Subcutaneous abdominal adipose tissue (tissue), 5 donors: ENCODE measurements around the gene LRRTM4.

ENCODE experiments used
- H3K27ac ChIP-seq: one replicate; pipeline ENCODE4 v1.7.0; 2013; ENCODE audit warnings: low read depth, mild to moderate bottlenecking, inconsistent platforms, low read length, moderate library complexity
- H3K27me3 ChIP-seq, 5 donors: one replicate each; pipeline ENCODE4 v1.7.0; 2013; ENCODE audit warnings: low read length in 5 of 5, inconsistent platforms in 1 of 5; ENCODE audit not compliant: control insufficient read depth in 5 of 5, insufficient read depth in 4 of 5
- H3K36me3 ChIP-seq, 5 donors: one replicate each; pipeline ENCODE4 v1.7.0; 2013; ENCODE audit warnings: low read length in 5 of 5; ENCODE audit not compliant: control insufficient read depth in 5 of 5, insufficient read depth in 5 of 5
- H3K4me1 ChIP-seq, 5 donors: one replicate each; pipeline ENCODE4 v1.7.0; 2013; ENCODE audit warnings: low read length in 5 of 5, mild to moderate bottlenecking in 3 of 5, moderate library complexity in 1 of 5; ENCODE audit not compliant: control insufficient read depth in 5 of 5, insufficient read depth in 5 of 5
- H3K4me3 ChIP-seq, 5 donors: one replicate each; pipeline ENCODE4 v1.7.0; 2013; ENCODE audit warnings: low read length in 5 of 5, low read depth in 1 of 5
- H3K9ac ChIP-seq, 5 donors: one replicate each; pipeline ENCODE4 v1.7.0; 2013; ENCODE audit warnings: low read length in 5 of 5, mild to moderate bottlenecking in 4 of 5, moderate library complexity in 3 of 5
- H3K9me3 ChIP-seq, 5 donors: one replicate each; pipeline ENCODE4 v1.7.0; 2013; ENCODE audit warnings: low read length in 5 of 5; ENCODE audit not compliant: control insufficient read depth in 5 of 5
- donor health status: healthy.
- donor health status: healthy.
- donor health status: healthy.
- donor health status: healthy.
- donor health status: healthy.

The LRRTM4 gene

GRCh38 chr2:77336013-77336412 is 186.2 kb downstream of the LRRTM4 start:
- Histone ChIP-seq H3K4me1 (no peaks in the 10 kb centered on the region), H3K4me3 (no peak overlapping the region), H3K9me3 (peaks cover 0 to 14% (median 10%) of the 10 kb centered on the region in 5 donors), H3K36me3 (no peaks in the 10 kb centered on the region), H3K9ac (no peak overlapping the region), H3K27me3 (no peaks in the 10 kb centered on the region), H3K27ac (no peak overlapping the region)

GRCh38 chr2:77328134-77328931 is 193.8 kb downstream of the LRRTM4 start:
- H3K27me3 ChIP-seq = no peaks in the 10 kb centered on the region
- peaks cover 0 to 6% (median 4%) of the 10 kb centered on the region in 5 donors for H3K9me3 ChIP-seq
- no peaks in the 10 kb centered on the region for H3K4me1 ChIP-seq
- no peak overlapping the region for H3K27ac ChIP-seq
- no peak overlapping the region for H3K9ac ChIP-seq
- no peak overlapping the region for H3K4me3 ChIP-seq
- H3K36me3 ChIP-seq = no peaks in the 10 kb centered on the region

- Histone ChIP-seq H3K9ac (no peak overlapping the region), H3K4me1 (no peaks in the 10 kb centered on the region), H3K27ac (no peak overlapping the region), H3K27me3 (no peaks in the 10 kb centered on the region), H3K36me3 (no peaks in the 10 kb centered on the region), H3K4me3 (no peak overlapping the region), H3K9me3 (no peaks in the 10 kb centered on the region)
Observed at GRCh38 chr2:77325395-77325794, 196.8 kb downstream of the LRRTM4 start.

GRCh38 chr2:77322431-77322830 is 199.7 kb downstream of the LRRTM4 start:
- no peaks in the 10 kb centered on the region for H3K9me3 ChIP-seq
- H3K4me1 ChIP-seq = no peaks in the 10 kb centered on the region
- H3K36me3 ChIP-seq = no peaks in the 10 kb centered on the region
- H3K9ac ChIP-seq = no peak overlapping the region
- H3K4me3 ChIP-seq = no peak overlapping the region
- no peak overlapping the region for H3K27ac ChIP-seq
- no peaks in the 10 kb centered on the region for H3K27me3 ChIP-seq

- H3K9ac ChIP-seq = no peak overlapping the region
- H3K9me3 ChIP-seq = no peaks in the 10 kb centered on the region
- no peak overlapping the region for H3K27ac ChIP-seq
Observed at GRCh38 chr2:77314721-77315120, 207.5 kb downstream of the LRRTM4 start.

GRCh38 chr2:77310416-77310815 is 211.8 kb downstream of the LRRTM4 start:
- H3K36me3 ChIP-seq = no peaks in the 10 kb centered on the region
- H3K9me3 ChIP-seq = no peaks in the 10 kb centered on the region

More at GRCh38 chr2:77314721-77315120, 207.5 kb downstream of the LRRTM4 start:
- Histone ChIP-seq H3K36me3 (no peaks in the 10 kb centered on the region), H3K27me3 (no peaks in the 10 kb centered on the region), H3K4me3 (no peak overlapping the region), H3K4me1 (no peaks in the 10 kb centered on the region)

GRCh38 chr2:77309725-77310124 is 212.5 kb downstream of the LRRTM4 start:
- Histone ChIP-seq H3K27me3 (no peaks in the 10 kb centered on the region), H3K9ac (no peak overlapping the region), H3K27ac (no peak overlapping the region), H3K9me3 (no peaks in the 10 kb centered on the region), H3K4me1 (no peaks in the 10 kb centered on the region), H3K4me3 (no peak overlapping the region), H3K36me3 (no peaks in the 10 kb centered on the region)

More at GRCh38 chr2:77310416-77310815, 211.8 kb downstream of the LRRTM4 start:
- H3K4me1 ChIP-seq = no peaks in the 10 kb centered on the region
- no peak overlapping the region for H3K4me3 ChIP-seq
- no peaks in the 10 kb centered on the region for H3K27me3 ChIP-seq
- H3K27ac ChIP-seq = no peak overlapping the region
- no peak overlapping the region for H3K9ac ChIP-seq

- H3K36me3 ChIP-seq = no peaks in the 10 kb centered on the region
- no peaks in the 10 kb centered on the region for H3K9me3 ChIP-seq
- no peak overlapping the region for H3K4me3 ChIP-seq
- H3K9ac ChIP-seq = no peak overlapping the region
- H3K4me1 ChIP-seq = peaks cover 0 to 5% (median 0%) of the 10 kb centered on the region in 5 donors
- no peaks in the 10 kb centered on the region for H3K27me3 ChIP-seq
- H3K27ac ChIP-seq = no peak overlapping the region
Observed at GRCh38 chr2:77301441-77301840, 220.7 kb downstream of the LRRTM4 start.

GRCh38 chr2:77296791-77297190 is 225.4 kb downstream of the LRRTM4 start:
- no peaks in the 10 kb centered on the region for H3K27me3 ChIP-seq
- no peak overlapping the region for H3K4me3 ChIP-seq
- H3K9ac ChIP-seq = no peak overlapping the region
- no peaks in the 10 kb centered on the region for H3K36me3 ChIP-seq
- H3K27ac ChIP-seq = no peak overlapping the region
- no peaks in the 10 kb centered on the region for H3K9me3 ChIP-seq
- H3K4me1 ChIP-seq = peaks cover 0 to 5% (median 0%) of the 10 kb centered on the region in 5 donors

GRCh38 chr2:77294474-77294873 is 227.7 kb downstream of the LRRTM4 start:
- no peaks in the 10 kb centered on the region for H3K9me3 ChIP-seq

More at GRCh38 chr2:77294474-77294873, 227.7 kb downstream of the LRRTM4 start:
- peaks cover 0 to 4% (median 0%) of the 10 kb centered on the region in 5 donors for H3K4me1 ChIP-seq
- no peaks in the 10 kb centered on the region for H3K36me3 ChIP-seq
- H3K27me3 ChIP-seq = no peaks in the 10 kb centered on the region
- H3K9ac ChIP-seq = no peak overlapping the region
- no peak overlapping the region for H3K27ac ChIP-seq
- H3K4me3 ChIP-seq = no peak overlapping the region
